ENCODE results near the gene CWC27.

The CWC27 gene

GRCh38 chr5:65062469-65063083 lies 293.8 kb downstream of the CWC27 start:
- TF ChIP-seq HDGF (IDR thresholded peaks at IDR 0.05; ENCODE audit: borderline replicate concordance), result no peak
- TF ChIP-seq PKNOX1 (IDR thresholded peaks at IDR 0.05), result no peak
- no peak for TF ChIP-seq SUZ12 (IDR thresholded peaks at IDR 0.05)
- TF ChIP-seq TARDBP (IDR thresholded peaks at IDR 0.05), result no peak
- no peak for TF ChIP-seq FOXK2 (IDR thresholded peaks at IDR 0.05)
- TF ChIP-seq L3MBTL2 (conservative IDR thresholded peaks at IDR 0.05), result no peak
- TF ChIP-seq NFRKB (IDR thresholded peaks at IDR 0.05), result no peak
- no peak for TF ChIP-seq FOXM1 (IDR thresholded peaks at IDR 0.05; ENCODE audit: borderline replicate concordance)
- no peak for TF ChIP-seq LEF1 (IDR thresholded peaks at IDR 0.05; ENCODE audit: borderline replicate concordance)
- TF ChIP-seq CTBP1 (IDR thresholded peaks at IDR 0.05; ENCODE audit: borderline replicate concordance), result no peak
- no peak for TF ChIP-seq ZNF384 (IDR thresholded peaks at IDR 0.05)
- TF ChIP-seq ARNT (IDR thresholded peaks at IDR 0.05), result no peak
- TF ChIP-seq FOXA1 (IDR thresholded peaks at IDR 0.05), result no peak
- no peak for TF ChIP-seq SP1 (IDR thresholded peaks at IDR 0.05)
- no peak for TF ChIP-seq BHLHE40 (IDR thresholded peaks at IDR 0.05; ENCODE audit: borderline replicate concordance)
- POLR2A ChIA-PET, result no interaction called here
- CTCF ChIA-PET, result no interaction called here
- DNase-seq (ENCODE audit: extremely low spot score), result no peak

GRCh38 chr5:65065001-65065511 lies 296.3 kb downstream of the CWC27 start:
- no peak for DNase-seq (ENCODE audit: extremely low spot score)
- ChIA-PET POLR2A (no interaction called here), CTCF (interaction anchor here (0.6 kb wide), 1 partner anchor 271 kb away, joined by 3 read pairs; no protein-coding TSS in a partner anchor)
- TF ChIP-seq ELF4 (IDR thresholded peaks at IDR 0.05) (no peak), SP1 (IDR thresholded peaks at IDR 0.05) (no peak), FOXM1 (IDR thresholded peaks at IDR 0.05; ENCODE audit: borderline replicate concordance) (no peak), ARNT (IDR thresholded peaks at IDR 0.05) (no peak), TARDBP (IDR thresholded peaks at IDR 0.05) (no peak), LEF1 (IDR thresholded peaks at IDR 0.05; ENCODE audit: borderline replicate concordance) (no peak), FOXK2 (IDR thresholded peaks at IDR 0.05) (no peak)

GRCh38 chr5:65066387-65067146 lies 297.8 kb downstream of the CWC27 start:
- no peak for DNase-seq (ENCODE audit: extremely low spot score)
- ChIA-PET CTCF (no interaction called here), POLR2A (no interaction called here)
- no peak for TF ChIP-seq LEF1 (IDR thresholded peaks at IDR 0.05; ENCODE audit: borderline replicate concordance)
- no peak for TF ChIP-seq FOXK2 (IDR thresholded peaks at IDR 0.05)
- no peak for TF ChIP-seq ZNF384 (IDR thresholded peaks at IDR 0.05)
- no peak for TF ChIP-seq CTBP1 (IDR thresholded peaks at IDR 0.05; ENCODE audit: borderline replicate concordance)
- TF ChIP-seq SP1 (IDR thresholded peaks at IDR 0.05), result no peak
- no peak for TF ChIP-seq HDGF (IDR thresholded peaks at IDR 0.05; ENCODE audit: borderline replicate concordance)
- no peak for TF ChIP-seq ARNT (IDR thresholded peaks at IDR 0.05)
- no peak for TF ChIP-seq BHLHE40 (IDR thresholded peaks at IDR 0.05; ENCODE audit: borderline replicate concordance)
- no peak for TF ChIP-seq TARDBP (IDR thresholded peaks at IDR 0.05)
- no peak for TF ChIP-seq PKNOX1 (IDR thresholded peaks at IDR 0.05)
- TF ChIP-seq ELF4 (IDR thresholded peaks at IDR 0.05), result no peak

- ChIA-PET POLR2A (no interaction called here), CTCF (no interaction called here)
- TF ChIP-seq PKNOX1 (IDR thresholded peaks at IDR 0.05) (no peak), LEF1 (IDR thresholded peaks at IDR 0.05; ENCODE audit: borderline replicate concordance) (no peak), CTBP1 (IDR thresholded peaks at IDR 0.05; ENCODE audit: borderline replicate concordance) (no peak), ELF4 (IDR thresholded peaks at IDR 0.05) (no peak), SP1 (IDR thresholded peaks at IDR 0.05) (no peak), TARDBP (IDR thresholded peaks at IDR 0.05) (no peak), ARNT (IDR thresholded peaks at IDR 0.05) (no peak), NFRKB (IDR thresholded peaks at IDR 0.05) (no peak), FOXK2 (IDR thresholded peaks at IDR 0.05) (no peak), L3MBTL2 (conservative IDR thresholded peaks at IDR 0.05) (no peak), BHLHE40 (IDR thresholded peaks at IDR 0.05; ENCODE audit: borderline replicate concordance) (no peak), SUZ12 (IDR thresholded peaks at IDR 0.05) (no peak), FOXM1 (IDR thresholded peaks at IDR 0.05; ENCODE audit: borderline replicate concordance) (no peak), FOXA1 (IDR thresholded peaks at IDR 0.05) (no peak), ZNF384 (IDR thresholded peaks at IDR 0.05) (no peak), HDGF (IDR thresholded peaks at IDR 0.05; ENCODE audit: borderline replicate concordance) (no peak)
- no peak for DNase-seq (ENCODE audit: extremely low spot score)
Measured at GRCh38 chr5:65067147-65067506, 298.4 kb downstream of the CWC27 start.

All from HEK293T (cell line).